RPMI8226 (cell line): ENCODE data around the gene GGT7.
"Not testable (repeated sequence)": the region's sequence is repeated elsewhere in the genome, so short reads cannot be mapped to it uniquely, and the experiment has no call there.

Experiments used
- DNase-seq: peaks from one replicate; pipeline ENCODE4 v3.0.0-alpha.2; 2015

Gene GGT7

GRCh38 chr20:34872622-34873224 is at the start of gene GGT7:
GGT7 (minus strand) TSS chr20:34872856; CDS start chr20:34872815, 41 bp downstream.
- DNase-seq: peak; percentile 91

GRCh38 chr20:34921436-34921835 is 48.8 kb upstream of the GGT7 start:
- DNase-seq: no peak

- no peak for DNase-seq
Observed at GRCh38 chr20:34920055-34920454, 47.4 kb upstream of the GGT7 start.

- DNase-seq: no peak
Observed at GRCh38 chr20:34916774-34917354, 44.2 kb upstream of the GGT7 start.

- DNase-seq: no peak
Observed at GRCh38 chr20:34915749-34916455, 43.2 kb upstream of the GGT7 start.

GRCh38 chr20:34915131-34915530 is 42.5 kb upstream of the GGT7 start:
- no peak for DNase-seq

- DNase-seq: peak; percentile 77
Observed at GRCh38 chr20:34907616-34908469, 35.2 kb upstream of the GGT7 start.

GRCh38 chr20:34904202-34904621 is 31.6 kb upstream of the GGT7 start:
- DNase-seq: no peak

GRCh38 chr20:34898731-34899130 is 26.1 kb upstream of the GGT7 start:
- DNase-seq: not testable (repeated sequence)

GRCh38 chr20:34898129-34898528 is 25.5 kb upstream of the GGT7 start:
- not testable (repeated sequence) for DNase-seq

- DNase-seq: no peak
Observed at GRCh38 chr20:34896086-34896621, 23.5 kb upstream of the GGT7 start.

GRCh38 chr20:34895465-34895864 is 22.8 kb upstream of the GGT7 start:
- no peak for DNase-seq

- no peak for DNase-seq
Observed at GRCh38 chr20:34894723-34895122, 22.1 kb upstream of the GGT7 start.

GRCh38 chr20:34892671-34893070 is 20.0 kb upstream of the GGT7 start:
- DNase-seq: no peak

GRCh38 chr20:34891166-34892062 is 18.8 kb upstream of the GGT7 start:
- DNase-seq: no peak

GRCh38 chr20:34888468-34888867 is 15.8 kb upstream of the GGT7 start:
- no peak for DNase-seq

- DNase-seq: no peak
Observed at GRCh38 chr20:34887023-34887422, 14.4 kb upstream of the GGT7 start.

- no peak for DNase-seq
Observed at GRCh38 chr20:34886122-34886521, 13.5 kb upstream of the GGT7 start.

- DNase-seq: no peak
Observed at GRCh38 chr20:34884260-34884659, 11.6 kb upstream of the GGT7 start.

GRCh38 chr20:34883809-34884208 is 11.2 kb upstream of the GGT7 start:
- DNase-seq: no peak

- no peak for DNase-seq
Observed at GRCh38 chr20:34883087-34883688, 10.5 kb upstream of the GGT7 start.

GRCh38 chr20:34881689-34882088 is 9.0 kb upstream of the GGT7 start:
- DNase-seq: no peak
